Ovary (tissue), 9 donors: ENCODE measurements around the gene MCM9. TPM values are rescaled to one million over a fixed set of nuclear protein-coding genes. Genes with fewer than 3 reads are reported as not detected.

Source experiments
- DNase-seq, 5 donors: peaks; one replicate each; pipeline ENCODE4 v3.0.0-alpha.2; 2019 to 2020
- H3K27ac ChIP-seq, 2 donors: fragments of 200-600 bp; one replicate each; pipeline versions ENCODE4 v1.5.1 to v1.8.0; 2019 to 2022
- H3K27me3 ChIP-seq: fragments of 200-600 bp; one replicate; pipeline ENCODE4 v1.8.0; 2022
- H3K36me3 ChIP-seq: fragments of 200-600 bp; sonication (generic); one replicate; pipeline ENCODE4 v1.5.1; 2019
- H3K4me1 ChIP-seq: one replicate; pipeline ENCODE4 v1.8.1; 2013; ENCODE audit warnings: mild to moderate bottlenecking, moderate library complexity; ENCODE audit not compliant: insufficient read depth
- H3K4me3 ChIP-seq: fragments of 200-600 bp; sonication (generic); one replicate; pipeline ENCODE4 v1.5.1; 2017
- H3K9me3 ChIP-seq, 2 donors: fragments of 200-600 bp in 1 of 2; sonication (generic) in 1 of 2; one replicate each; pipeline versions ENCODE4 v1.5.1 to v1.8.1; 2013 to 2019; ENCODE audit warnings: mild to moderate bottlenecking in 1 of 2, moderate library complexity in 1 of 2
- EP300 ChIP-seq: sonication (generic); formaldehyde crosslinking; IDR thresholded peaks from one replicate; pipeline ENCODE4 v1.6.1; 2017; ENCODE audit warnings: antibody characterized with exemption
- POLR2A ChIP-seq: fragments of 450-650 bp; IDR thresholded peaks from one replicate; pipeline ENCODE4 v1.6.1; 2017; ENCODE audit warnings: antibody characterized with exemption, mild to moderate bottlenecking, moderate library complexity
- WGBS, 3 donors: extraction: QIAGEN DNeasy Blood & Tissue Kit in 1 of 3; methylation state at CpG; one replicate each; pipeline versions ENCODE4 v1.1.5 to v1.1.7; 2013 to 2017; 5-methylcytosine and 5-hydroxymethylcytosine counted together
- intact Hi-C, 4 donors: fragments of 100-400 bp; cut with DNase I; formaldehyde crosslinking; loops; one replicate each; pipeline versions ENCODE4 v1.11.0 to v1.15.1; 2022 to 2023
- polyA plus RNA-seq, 2 donors: library from polyadenylated mRNA; stranded (reverse); fragments of 200-250 nt in 1 of 2; fragments of 350-450 nt in 1 of 2; fragmentation: Illumina TruSeq in 1 of 2; extraction: RNeasy Lipid Tissue Mini Kit (QIAGEN cat#74804) in 1 of 2; gene quantifications; one replicate each; pipeline ENCODE4 v1.2.3, GENCODE V29; 2013 to 2014
- total RNA-seq, 7 donors: library from RNA; depleted of rRNA in 2 of 7; stranded (reverse); fragments of >200 nt in 2 of 7; fragmentation: NEBNext Ultra II Directional in 3 of 7; extraction: Animal tissue kit (Norgen Biotek cat#: 25700) in 3 of 7; gene quantifications; one replicate each; pipeline versions ENCODE4 v1.1.0 to v1.2.4, GENCODE V29; 2016 to 2023
- TF ChIP-seq, protein P1 (sequence below), 3 donors: fragments of 450-650 bp in 2 of 3; fragments of 200-600 bp in 1 of 3; IDR thresholded peaks; one replicate each; pipeline versions ENCODE4 v1.5.1 to v1.8.0; 2016 to 2022; ENCODE audit warnings: antibody characterized with exemption in 3 of 3, mild to moderate bottlenecking in 1 of 3
- donor health status: DM: no; HTN: no; CAD: no; lungs with moderate emphysema.
- donor health status: DM: no; HTN: no; CAD: no.
- donor health status: Bipolar disorder and iron deficiency.
- donor health status: DM: yes; HTN: yes; CAD: no.
- donor health status: DM: no; HTN: no; CAD: no.
- donor health status: DM: yes; HTN: yes; CAD: no.

The MCM9 gene
- total and polyA plus RNA-seq, 9 donors = 5.5 to 17.5 (median 11.2) TPM

DNA sequence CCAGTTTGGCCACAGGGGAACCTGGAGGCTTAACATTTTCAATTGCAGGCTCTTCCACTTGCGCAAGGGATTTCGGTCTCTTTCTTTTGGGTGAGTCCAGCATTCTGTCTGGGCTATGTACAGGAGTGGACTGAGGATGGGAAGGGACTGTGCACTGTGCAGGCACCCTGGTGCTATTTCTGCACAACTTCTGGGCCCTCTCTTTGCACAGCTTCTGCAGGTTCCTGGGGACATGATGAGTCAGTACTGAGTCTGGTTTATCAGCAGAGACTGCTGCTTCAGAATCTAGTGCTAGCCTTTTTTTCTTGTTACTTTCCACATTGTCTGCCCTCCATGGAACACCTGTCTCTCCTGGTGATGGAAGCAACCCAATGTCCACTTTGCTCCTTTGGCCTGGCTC is 119.5 kb downstream of the MCM9 start:
- intact Hi-C loops = no loop called here
- H3K27ac ChIP-seq = no peak overlapping the region
- no peaks in the 10 kb centered on the region for H3K27me3 ChIP-seq
- TF ChIP-seq POLR2A (no peak), EP300 (no peak)
- TF ChIP-seq, protein P1, sequence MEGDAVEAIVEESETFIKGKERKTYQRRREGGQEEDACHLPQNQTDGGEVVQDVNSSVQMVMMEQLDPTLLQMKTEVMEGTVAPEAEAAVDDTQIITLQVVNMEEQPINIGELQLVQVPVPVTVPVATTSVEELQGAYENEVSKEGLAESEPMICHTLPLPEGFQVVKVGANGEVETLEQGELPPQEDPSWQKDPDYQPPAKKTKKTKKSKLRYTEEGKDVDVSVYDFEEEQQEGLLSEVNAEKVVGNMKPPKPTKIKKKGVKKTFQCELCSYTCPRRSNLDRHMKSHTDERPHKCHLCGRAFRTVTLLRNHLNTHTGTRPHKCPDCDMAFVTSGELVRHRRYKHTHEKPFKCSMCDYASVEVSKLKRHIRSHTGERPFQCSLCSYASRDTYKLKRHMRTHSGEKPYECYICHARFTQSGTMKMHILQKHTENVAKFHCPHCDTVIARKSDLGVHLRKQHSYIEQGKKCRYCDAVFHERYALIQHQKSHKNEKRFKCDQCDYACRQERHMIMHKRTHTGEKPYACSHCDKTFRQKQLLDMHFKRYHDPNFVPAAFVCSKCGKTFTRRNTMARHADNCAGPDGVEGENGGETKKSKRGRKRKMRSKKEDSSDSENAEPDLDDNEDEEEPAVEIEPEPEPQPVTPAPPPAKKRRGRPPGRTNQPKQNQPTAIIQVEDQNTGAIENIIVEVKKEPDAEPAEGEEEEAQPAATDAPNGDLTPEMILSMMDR (IDR thresholded peaks at IDR 0.05) = no peak
- H3K36me3 ChIP-seq = no peaks in the 10 kb centered on the region
- DNase-seq = no peak
- no peak overlapping the region for H3K4me3 ChIP-seq
- H3K4me1 ChIP-seq = no peaks in the 10 kb centered on the region
- H3K9me3 ChIP-seq = no peaks in the 10 kb centered on the region
- 97 to 100% (median 98%) methylated on average over 2 of the region's 2 CpGs for WGBS, 3 donors

DNA sequence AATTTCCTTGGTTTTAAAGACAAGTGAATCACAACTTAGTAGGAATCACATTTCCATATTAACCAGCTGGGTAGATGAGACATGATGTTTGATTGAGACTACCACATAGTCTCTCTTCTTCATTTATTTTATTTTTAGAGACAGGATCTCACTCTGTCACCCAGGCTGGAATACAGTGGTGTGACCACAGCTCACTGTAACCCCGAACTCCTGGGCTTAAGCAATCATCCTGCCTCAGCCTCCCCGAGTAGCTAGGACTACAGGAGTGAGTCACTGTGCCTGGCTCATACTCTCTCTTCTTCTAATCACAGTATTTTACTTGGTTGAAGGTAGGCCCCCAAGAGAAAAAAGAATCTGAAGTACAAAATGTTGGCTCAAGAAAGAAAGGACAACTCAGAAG is 121.2 kb downstream of the MCM9 start:
- H3K9me3 ChIP-seq = no peaks in the 10 kb centered on the region
- no peaks in the 10 kb centered on the region for H3K27me3 ChIP-seq
- H3K36me3 ChIP-seq = no peaks in the 10 kb centered on the region
- H3K4me1 ChIP-seq = no peaks in the 10 kb centered on the region
- 81 to 88% (median 81%) methylated on average over 2 of the region's 2 CpGs for WGBS, 3 donors
- intact Hi-C loops = no loop called here
- TF ChIP-seq POLR2A (no peak), EP300 (no peak)
- TF ChIP-seq, protein P1 (IDR thresholded peaks at IDR 0.05) = no peak
- DNase-seq = no peak
- no peak overlapping the region for H3K4me3 ChIP-seq
- no peak overlapping the region for H3K27ac ChIP-seq

DNA sequence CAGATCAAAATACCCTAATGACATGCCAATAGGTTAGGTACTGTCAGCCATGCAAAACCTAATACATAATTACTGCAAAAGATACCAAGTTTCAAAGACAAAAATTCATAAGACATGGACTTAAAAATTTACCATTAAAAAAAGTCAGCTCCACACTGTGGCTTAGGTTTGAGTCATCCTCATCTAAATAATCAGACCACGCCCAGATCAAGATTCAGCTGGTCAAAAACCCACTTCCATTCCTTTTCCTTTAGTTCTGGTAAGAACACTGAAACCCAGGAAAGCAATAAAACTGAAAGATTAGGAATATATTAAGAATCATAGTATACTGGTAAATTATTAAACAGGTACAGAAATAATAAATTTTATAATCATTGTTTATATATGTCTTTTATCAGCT is 122.0 kb downstream of the MCM9 start:
- H3K9me3 ChIP-seq = no peaks in the 10 kb centered on the region
- no peaks in the 10 kb centered on the region for H3K4me1 ChIP-seq
- TF ChIP-seq, protein P1 (IDR thresholded peaks at IDR 0.05) = no peak
- no peak for TF ChIP-seq POLR2A
- TF ChIP-seq EP300 = no peak
- intact Hi-C loops = no loop called here
- no peaks in the 10 kb centered on the region for H3K27me3 ChIP-seq
- no peak for DNase-seq
- H3K36me3 ChIP-seq = no peaks in the 10 kb centered on the region
- 97 to 99% (median 98%) methylated on average over 1 of the region's 1 CpG for WGBS, 3 donors
- H3K4me3 ChIP-seq = no peak overlapping the region
- H3K27ac ChIP-seq = no peak overlapping the region

DNA sequence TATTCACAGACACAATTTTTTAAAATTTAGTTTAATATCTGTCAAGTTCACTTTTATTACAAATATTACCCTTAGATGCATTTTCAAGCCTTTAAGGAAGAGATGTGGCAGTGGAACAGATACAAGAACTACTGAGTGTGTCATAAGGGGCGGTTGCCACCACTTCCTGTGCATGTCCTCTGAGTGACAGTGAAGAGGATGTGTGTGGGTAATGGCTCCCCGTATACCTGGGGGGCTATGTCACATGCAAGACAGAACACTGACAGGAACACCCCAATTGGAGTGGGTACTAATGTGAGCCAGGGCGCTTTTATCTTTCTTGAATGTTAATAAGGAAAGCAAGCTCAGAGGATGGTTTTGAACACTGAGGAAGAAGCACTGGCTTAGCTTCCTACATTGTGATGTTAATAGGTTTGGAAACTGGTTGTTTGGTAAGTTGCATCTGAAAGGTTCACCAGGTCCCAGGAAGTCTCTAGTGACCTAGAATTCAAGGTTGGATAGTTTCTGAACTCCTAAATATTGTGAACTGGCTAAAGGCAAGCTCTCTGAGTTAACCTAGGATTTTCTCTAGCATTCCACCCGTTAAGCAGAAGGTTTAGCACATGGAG is 124.4 kb downstream of the MCM9 start:
- TF ChIP-seq POLR2A (no peak), EP300 (no peak)
- TF ChIP-seq, protein P1 (IDR thresholded peaks at IDR 0.05) = no peak
- no peak overlapping the region for H3K27ac ChIP-seq
- no peaks in the 10 kb centered on the region for H3K27me3 ChIP-seq
- intact Hi-C loops = no loop called here
- no peaks in the 10 kb centered on the region for H3K36me3 ChIP-seq
- H3K4me1 ChIP-seq = no peaks in the 10 kb centered on the region
- H3K9me3 ChIP-seq = no peaks in the 10 kb centered on the region
- H3K4me3 ChIP-seq = no peak overlapping the region
- WGBS, 3 donors = 56 to 96% (median 89%) methylated on average over 4 of the region's 4 CpGs
- DNase-seq = no peak
